Amniotic epithelial cell (primary cell): ENCODE measurements around the gene ACTL7A.
"Not testable (repeated sequence)": the region's sequence is repeated elsewhere in the genome, so short reads cannot be mapped to it uniquely, and the experiment has no call there.

ENCODE experiments used
- DNase-seq: peaks from one replicate; pipeline ENCODE4 v3.0.0-alpha.2; 2010; ENCODE audit warnings: low read depth

The ACTL7A gene

GRCh38 chr9:108877524-108877923 is 15.5 kb downstream of the ACTL7A start:
- no peak for DNase-seq

DNA sequence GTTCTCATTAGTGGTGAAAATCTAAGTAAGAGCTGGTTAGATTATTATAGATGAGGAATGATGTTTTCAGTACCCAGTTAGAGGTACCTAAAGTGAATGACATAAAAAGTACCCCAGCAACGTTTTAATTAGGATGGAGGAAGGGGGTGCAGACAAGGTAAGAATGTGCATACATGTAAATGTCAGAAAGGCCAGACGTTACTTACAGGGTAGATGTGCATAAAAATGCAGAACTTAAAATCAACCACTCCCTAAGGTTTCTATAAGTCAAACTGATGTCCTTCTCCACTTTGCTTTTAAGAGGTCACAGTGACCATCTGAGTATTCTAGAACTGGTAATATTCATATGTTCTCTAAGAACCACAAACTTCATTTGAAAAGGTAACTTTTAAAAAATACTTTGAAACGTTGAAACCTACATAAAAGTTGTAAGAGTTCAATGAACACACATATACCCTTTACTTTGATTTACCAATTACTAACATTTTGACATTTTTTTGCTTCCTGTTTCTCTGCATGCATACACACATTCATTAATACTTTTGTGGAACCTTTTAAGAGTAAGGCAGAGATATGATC is 18.8 kb downstream of the ACTL7A start:
- DNase-seq, result no peak

GRCh38 chr9:108882052-108882888 is 20.2 kb downstream of the ACTL7A start:
- peak; percentile 9 for DNase-seq

GRCh38 chr9:108883085-108883484 is 21.0 kb downstream of the ACTL7A start:
- no peak for DNase-seq

- DNase-seq, result no peak
Measured at GRCh38 chr9:108884701-108885100, 22.6 kb downstream of the ACTL7A start.

DNA sequence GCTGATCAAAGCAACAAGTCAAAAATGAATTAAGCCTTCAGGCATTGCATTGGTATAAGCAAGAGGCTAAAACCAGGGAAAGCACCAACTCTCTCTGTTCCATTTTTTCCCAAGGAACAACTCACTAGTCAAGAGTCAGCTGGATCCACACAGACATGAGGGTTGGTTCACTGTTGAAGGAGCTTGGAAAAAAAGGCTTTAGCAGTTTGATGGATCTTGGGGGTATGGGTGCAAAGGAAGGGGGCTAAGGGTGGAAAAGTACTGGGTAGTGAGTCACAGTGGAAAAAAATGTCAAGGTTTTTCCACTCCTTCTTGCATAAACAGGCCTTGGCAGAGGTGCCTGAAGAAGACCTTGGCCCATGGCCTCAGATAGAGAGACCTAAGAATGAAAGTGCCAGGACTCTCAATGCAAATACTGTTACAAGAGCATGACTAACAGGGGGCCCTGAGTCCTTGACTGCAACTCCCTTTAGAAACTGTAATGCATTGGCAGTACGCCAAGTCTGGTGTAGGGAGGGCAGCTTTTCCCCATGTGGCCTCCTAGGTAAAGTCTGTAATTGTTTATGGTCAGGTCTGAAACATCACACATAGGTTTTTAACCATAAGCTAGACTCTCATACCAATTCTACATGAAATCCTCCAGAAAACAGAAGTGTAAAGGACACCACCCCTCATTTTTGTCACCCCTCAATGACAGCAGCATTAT is 23.7 kb downstream of the ACTL7A start:
- peak; percentile 97 for DNase-seq

DNA sequence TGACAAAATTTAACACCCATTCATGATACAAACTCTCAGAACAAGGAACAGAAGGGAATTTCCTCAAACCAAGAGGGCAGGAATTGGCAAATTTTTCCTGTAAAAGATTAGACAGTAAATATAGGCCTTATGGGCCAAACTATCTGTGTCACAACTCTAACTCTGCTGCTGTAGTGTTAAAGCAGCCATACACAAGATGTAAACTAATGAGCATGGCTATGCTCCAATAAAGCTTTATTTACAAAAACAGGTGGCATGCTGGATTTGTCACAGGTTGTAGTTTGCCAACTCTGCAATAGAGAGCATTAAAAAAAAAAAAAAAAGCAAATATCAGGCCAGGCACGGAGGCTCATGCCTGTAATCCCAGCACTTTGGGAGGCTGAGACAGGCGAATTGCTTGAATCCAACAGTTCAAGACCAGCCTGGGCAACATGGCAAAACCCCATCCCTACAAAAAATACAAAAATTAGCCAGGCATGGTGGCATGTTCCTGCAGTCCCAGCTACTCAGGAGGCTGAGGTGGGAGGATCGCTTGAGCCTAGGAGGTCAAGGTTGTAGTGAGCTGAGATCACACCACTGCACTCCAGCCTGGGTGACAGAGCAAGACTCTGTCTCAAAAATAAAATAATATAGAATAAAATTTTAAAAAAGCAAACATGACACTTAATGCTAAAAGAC is 24.7 kb downstream of the ACTL7A start:
- peak; percentile 26 for DNase-seq

DNA sequence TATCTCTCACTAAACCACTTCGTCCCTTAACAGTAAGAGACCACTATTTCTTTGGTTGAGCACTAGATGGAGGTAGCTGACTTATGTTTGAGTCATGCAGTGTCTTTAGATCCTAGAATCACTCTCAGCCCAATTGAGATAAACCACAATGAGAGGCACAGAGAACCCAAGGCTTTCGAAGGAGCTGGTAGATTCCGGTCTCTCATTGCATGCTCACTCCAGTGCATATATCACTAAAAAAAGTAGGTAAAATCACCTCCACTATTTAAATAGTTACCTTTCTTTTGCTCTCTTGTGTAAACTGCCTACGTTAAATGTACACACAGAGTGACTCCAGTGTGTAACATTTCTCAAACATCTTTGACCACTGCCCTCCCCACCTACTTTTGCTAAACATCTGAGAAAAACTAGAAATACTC is 27.6 kb downstream of the ACTL7A start:
- DNase-seq, result peak; percentile 54

DNA sequence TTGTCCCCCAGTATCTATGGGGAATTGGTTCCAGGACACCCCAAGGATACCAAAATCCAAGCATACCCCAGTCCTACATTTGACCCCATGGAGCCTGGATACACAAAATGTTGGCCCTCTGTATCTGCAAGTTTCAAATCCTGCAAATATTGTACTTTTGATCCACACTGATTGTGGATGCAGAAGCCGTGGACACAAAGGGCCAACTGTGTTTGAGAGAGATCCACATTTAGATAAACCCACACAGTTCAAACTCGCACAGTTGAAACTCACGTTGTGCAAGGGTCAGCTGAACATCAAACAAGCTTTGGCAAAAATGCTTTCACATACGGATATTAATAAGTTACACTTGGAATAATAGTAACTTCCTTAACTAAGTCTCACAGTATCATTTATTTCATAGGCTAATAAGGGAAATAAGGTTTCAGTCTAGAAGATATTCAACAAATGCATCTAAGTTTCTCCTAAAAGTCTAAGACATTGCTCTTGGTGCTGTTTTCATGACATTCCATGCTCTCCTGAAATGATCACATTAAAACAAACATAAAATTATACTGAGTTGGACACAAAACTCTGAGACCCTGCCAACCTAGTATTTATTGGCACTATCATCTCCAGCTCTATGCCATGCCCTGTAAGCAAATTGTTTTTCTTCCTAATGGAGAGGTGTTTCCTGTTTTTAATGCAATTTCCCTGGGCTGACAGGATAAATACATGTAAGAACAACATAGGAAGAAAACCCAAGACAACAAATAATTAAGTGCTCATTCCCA is 32.3 kb downstream of the ACTL7A start:
- no peak for DNase-seq

DNA sequence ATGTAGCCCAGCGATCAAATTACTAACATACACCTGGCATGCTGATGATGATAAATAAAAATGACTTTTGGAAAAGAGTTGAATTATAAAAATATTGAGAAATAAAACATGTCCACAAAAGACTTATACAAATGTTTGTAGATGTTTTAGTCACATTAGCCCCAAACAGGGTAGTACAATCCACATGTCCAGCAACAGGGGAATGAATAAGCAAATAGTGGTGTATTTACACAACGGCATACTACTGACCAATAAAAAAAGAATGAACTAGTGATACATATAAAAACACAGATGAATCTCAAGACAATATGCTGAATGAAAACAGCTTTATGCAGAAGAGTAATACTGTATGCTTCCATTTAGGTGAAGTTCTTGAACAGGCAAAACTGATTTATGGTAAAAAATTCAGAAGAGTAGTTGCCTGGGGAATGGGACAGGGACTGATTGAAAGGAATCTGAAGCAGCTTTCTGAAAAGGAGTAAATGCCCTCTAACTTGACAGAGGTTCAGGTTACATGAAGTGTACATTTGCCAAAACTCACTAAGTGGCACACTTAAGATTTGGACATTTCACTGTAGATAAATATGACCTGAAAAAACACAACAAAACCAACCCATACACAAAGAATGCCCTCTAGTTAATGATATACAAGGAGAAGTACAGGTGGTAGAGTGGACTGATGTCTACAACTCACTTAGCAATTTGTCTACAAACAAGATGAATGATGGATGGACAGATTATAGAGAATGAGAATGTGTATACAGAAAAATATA is 35.4 kb downstream of the ACTL7A start:
- DNase-seq, result no peak

GRCh38 chr9:108899023-108899695 is 37.1 kb downstream of the ACTL7A start:
- not testable (repeated sequence) for DNase-seq

GRCh38 chr9:108900176-108900575 is 38.1 kb downstream of the ACTL7A start:
- no peak for DNase-seq

DNA sequence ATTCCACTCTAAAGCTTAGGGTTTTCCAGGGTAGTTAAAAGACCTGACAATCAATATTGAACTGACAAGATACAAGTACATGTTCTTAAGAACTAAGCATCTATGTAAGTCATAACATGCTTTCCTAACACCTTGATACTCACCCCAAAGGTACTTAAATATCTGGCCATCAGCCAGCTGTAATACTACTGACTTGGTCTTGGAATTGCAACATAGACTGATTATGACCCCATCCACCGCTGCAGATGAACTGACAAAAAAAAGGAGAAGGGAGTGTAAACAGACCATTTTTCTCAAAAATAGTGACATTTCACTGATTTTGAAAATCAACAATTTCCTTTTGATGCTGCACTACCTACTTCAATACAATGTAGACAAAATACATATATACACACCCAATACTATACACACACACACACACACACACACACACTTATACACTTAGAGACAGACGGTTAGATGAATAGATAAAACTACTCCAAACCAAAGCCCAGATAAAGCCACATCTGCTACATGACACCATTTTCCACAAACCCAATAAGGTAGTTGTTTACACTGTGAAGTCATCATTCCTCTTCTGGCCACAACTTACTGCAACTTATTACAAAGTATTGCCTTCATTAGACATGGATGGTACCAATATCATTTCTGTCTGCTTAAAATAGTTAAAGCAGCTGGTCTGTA is 41.5 kb downstream of the ACTL7A start:
- DNase-seq, result peak; percentile 7

GRCh38 chr9:108904161-108904560 is 42.1 kb downstream of the ACTL7A start:
- no peak for DNase-seq

DNA sequence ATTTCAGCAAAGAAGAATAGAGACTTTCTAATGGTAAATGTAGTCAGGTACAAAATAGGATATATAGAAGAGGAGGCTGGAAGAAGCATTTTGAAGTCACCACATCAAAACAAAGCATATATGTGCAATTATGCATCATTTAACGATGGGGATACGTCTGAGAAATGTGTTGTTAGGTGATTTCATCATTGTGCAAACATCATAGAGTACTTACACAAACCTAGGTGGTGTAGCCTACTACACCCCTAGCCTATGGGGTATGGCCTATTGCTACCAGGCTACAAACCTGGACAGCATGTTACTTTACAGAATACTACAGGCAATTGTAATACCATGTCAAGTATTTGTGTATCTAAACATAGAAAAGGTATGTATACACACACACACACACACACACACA is 43.4 kb downstream of the ACTL7A start:
- no peak for DNase-seq

GRCh38 chr9:108910402-108910801 is 48.3 kb downstream of the ACTL7A start:
- DNase-seq, result no peak

GRCh38 chr9:108910914-108911313 is 48.8 kb downstream of the ACTL7A start:
- no peak for DNase-seq

- DNase-seq, result no peak
Measured at GRCh38 chr9:108911820-108912219, 49.8 kb downstream of the ACTL7A start.
